Glutamatergic neuron (in vitro differentiated cells): ENCODE measurements around the gene PAK2. TPM values are rescaled to one million over a fixed set of nuclear protein-coding genes. Genes with fewer than 3 reads are reported as not detected.

Experiments used
- DNase-seq: peaks from one replicate; pipeline ENCODE4 v3.0.0; 2022
- H3K27ac Mint-ChIP-seq: one replicate; pipeline ENCODE4 v1.8.0; 2020; ENCODE audit warnings: mild to moderate bottlenecking, mixed read lengths, inconsistent platforms; ENCODE audit not compliant: unreplicated experiment
- H3K27me3 Mint-ChIP-seq: one replicate; pipeline ENCODE4 v1.8.0; 2020; ENCODE audit warnings: mild to moderate bottlenecking, moderate library complexity, mixed read lengths, inconsistent platforms; ENCODE audit not compliant: unreplicated experiment
- H3K36me3 Mint-ChIP-seq: one replicate; pipeline ENCODE4 v1.8.0; 2020; ENCODE audit warnings: mild to moderate bottlenecking, mixed read lengths, inconsistent platforms; ENCODE audit not compliant: unreplicated experiment
- H3K4me1 Mint-ChIP-seq: one replicate; pipeline ENCODE4 v1.8.0; 2020; ENCODE audit warnings: mild to moderate bottlenecking, low read depth, mixed read lengths, inconsistent platforms; ENCODE audit not compliant: unreplicated experiment
- H3K4me3 Mint-ChIP-seq: one replicate; pipeline ENCODE4 v1.8.0; 2020; ENCODE audit warnings: mild to moderate bottlenecking, mixed read lengths, inconsistent platforms; ENCODE audit not compliant: unreplicated experiment
- H3K9me3 Mint-ChIP-seq: one replicate; pipeline ENCODE4 v1.8.0; 2020; ENCODE audit warnings: mild to moderate bottlenecking, moderate library complexity, mixed read lengths, inconsistent platforms; ENCODE audit not compliant: unreplicated experiment
- CTCF ChIP-seq: fragments of 200-600 bp; sonication (generic); IDR thresholded peaks from one replicate; pipeline ENCODE4 v1.5.0; 2021; ENCODE audit not compliant: partially characterized antibody, unreplicated experiment
- total RNA-seq: library from RNA; stranded (reverse); fragmentation: NEBNext Ultra II Directional; extraction: Animal tissue kit (Norgen Biotek cat#: 25700); gene quantifications from one replicate; pipeline ENCODE4 v1.2.1, GENCODE V29; 2021; ENCODE audit not compliant: unreplicated experiment

The PAK2 gene
- total RNA-seq, 1 donor from 2014 or later, result 128 TPM

GRCh38 chr3:196782511-196782910 is 42.9 kb downstream of the PAK2 start:
- H3K27ac Mint-ChIP-seq, result peak overlapping the region; percentile 70
- H3K36me3 Mint-ChIP-seq, result peaks cover 16% of the 10 kb centered on the region
- H3K27me3 Mint-ChIP-seq, result no peaks in the 10 kb centered on the region
- H3K9me3 Mint-ChIP-seq, result peaks cover 7% of the 10 kb centered on the region
- no peak for DNase-seq
- peak overlapping the region; percentile 36 for H3K4me3 Mint-ChIP-seq
- peaks cover 8% of the 10 kb centered on the region for H3K4me1 Mint-ChIP-seq
- no peak for TF ChIP-seq CTCF

DNA sequence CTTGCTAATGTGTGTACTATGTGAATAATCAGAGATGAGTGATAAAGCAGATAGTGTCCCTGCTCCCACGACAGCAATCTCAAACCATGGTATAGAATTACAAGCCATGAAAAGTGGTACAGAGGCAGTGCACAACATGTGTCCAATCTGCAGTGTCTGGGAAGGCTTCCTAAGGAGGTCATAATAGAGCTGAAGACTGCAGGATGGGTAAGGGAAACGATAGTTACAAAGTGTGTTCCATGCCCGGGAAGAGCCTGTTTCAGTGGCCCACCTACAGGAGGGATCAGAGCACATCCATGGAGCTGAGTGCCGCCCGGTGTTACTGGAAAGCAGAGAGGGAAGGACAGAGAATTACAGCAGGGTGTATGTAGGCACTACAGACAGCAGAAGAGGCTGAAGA is 48.9 kb downstream of the PAK2 start:
- no peaks in the 10 kb centered on the region for H3K27me3 Mint-ChIP-seq
- peak overlapping the region; percentile 88 for H3K27ac Mint-ChIP-seq
- H3K4me1 Mint-ChIP-seq, result peaks cover 11% of the 10 kb centered on the region
- no peak for TF ChIP-seq CTCF
- peaks cover 34% of the 10 kb centered on the region for H3K36me3 Mint-ChIP-seq
- H3K4me3 Mint-ChIP-seq, result peak overlapping the region; percentile 73
- no peak for DNase-seq
- peaks cover 5% of the 10 kb centered on the region for H3K9me3 Mint-ChIP-seq

- H3K27me3 Mint-ChIP-seq, result peaks cover 1% of the 10 kb centered on the region
- peaks cover 40% of the 10 kb centered on the region for H3K36me3 Mint-ChIP-seq
Observed at GRCh38 chr3:196789885-196790359, 50.3 kb downstream of the PAK2 start.

DNA sequence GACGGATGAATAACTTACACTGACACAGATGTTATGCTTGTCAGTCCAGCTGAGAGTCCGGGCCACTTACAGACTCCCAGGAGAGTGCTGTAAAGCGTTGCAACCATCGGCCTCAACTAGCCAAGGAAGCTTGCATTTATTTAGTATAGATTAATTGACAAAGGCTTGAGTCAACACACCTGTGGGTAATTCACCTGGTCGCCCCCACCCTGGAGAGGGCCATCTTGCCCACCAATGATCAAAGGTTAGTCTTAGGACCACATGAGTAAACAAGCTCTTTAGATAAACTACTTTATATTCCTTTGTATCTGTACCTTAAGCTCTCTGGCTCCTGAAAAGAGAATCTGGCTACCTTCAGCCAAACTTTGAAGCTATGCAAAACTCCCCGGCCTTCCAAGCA is 51.0 kb downstream of the PAK2 start:
- Mint-ChIP-seq H3K27ac (no peak overlapping the region), H3K4me1 (peaks cover 11% of the 10 kb centered on the region), H3K4me3 (no peak overlapping the region), H3K9me3 (peaks cover 3% of the 10 kb centered on the region), H3K27me3 (peaks cover 4% of the 10 kb centered on the region), H3K36me3 (peaks cover 33% of the 10 kb centered on the region)
- TF ChIP-seq CTCF, result no peak
- DNase-seq, result no peak

More at GRCh38 chr3:196789885-196790359, 50.3 kb downstream of the PAK2 start:
- H3K27ac Mint-ChIP-seq, result no peak overlapping the region
- peaks cover 5% of the 10 kb centered on the region for H3K9me3 Mint-ChIP-seq
- no peak overlapping the region for H3K4me3 Mint-ChIP-seq
- H3K4me1 Mint-ChIP-seq, result peaks cover 11% of the 10 kb centered on the region
- DNase-seq, result no peak
- TF ChIP-seq CTCF, result no peak

- Mint-ChIP-seq H3K4me3 (no peak overlapping the region), H3K27me3 (peaks cover 4% of the 10 kb centered on the region), H3K27ac (no peak overlapping the region), H3K36me3 (peaks cover 36% of the 10 kb centered on the region), H3K9me3 (peaks cover 3% of the 10 kb centered on the region), H3K4me1 (peaks cover 9% of the 10 kb centered on the region)
- TF ChIP-seq CTCF, result no peak
- DNase-seq, result no peak
Observed at GRCh38 chr3:196792771-196793170, 53.1 kb downstream of the PAK2 start.
